H1 (cell line): Measurements from ENCODE around the gene RAP1B. TPM values are rescaled to one million over a fixed set of nuclear protein-coding genes. Genes with fewer than 3 reads are reported as not detected.

Source experiments
- CTCF ChIA-PET: fragments of 300-600 bp; sonication (Branson Sonifier 250); formaldehyde crosslinking; loops from one replicate; lab custom pipeline; 2021; ENCODE audit not compliant: partially characterized antibody; lab: Charles Lee
- POLR2A ChIA-PET: fragments of 300-600 bp; sonication (Branson Sonifier 250); formaldehyde crosslinking; loops from one replicate; lab custom pipeline; 2021; ENCODE audit warnings: inconsistent platforms; ENCODE audit not compliant: partially characterized antibody; lab: Charles Lee
- DNase-seq, 2 experiments: peaks; one replicate each; pipeline versions ENCODE4 v3.0.0 to v3.0.0-alpha.2; 2010 to 2022; ENCODE audit warnings: low spot score in 2 of 2, low read depth in 1 of 2, mixed read lengths in 1 of 2
- FAIRE-seq: peaks from 2 replicates; lab custom pipeline; 2011; peaks lifted over from hg19 to GRCh38; lab: Jason Lieb, UNC
- H2AFZ ChIP-seq: 2 replicates; pipeline ENCODE4 v1.8.1; 2012; ENCODE audit warnings: low read length, inconsistent platforms
- H2AK5ac ChIP-seq: 2 replicates; pipeline ENCODE4 v1.6.1; 2013; ENCODE audit warnings: low read depth, low read length
- H2BK120ac ChIP-seq: replicated peaks from 2 replicates; pipeline ENCODE3; 2013; ENCODE audit warnings: low read depth, low read length, inconsistent platforms
- H2BK12ac ChIP-seq: 2 replicates; pipeline ENCODE4 v1.6.1; 2013; ENCODE audit warnings: low read depth, low read length
- H2BK15ac ChIP-seq: 2 replicates; pipeline ENCODE4 v1.6.1; 2013; ENCODE audit warnings: low read length
- H2BK20ac ChIP-seq: 2 replicates; pipeline ENCODE4 v1.6.1; 2013; ENCODE audit warnings: low read length
- H2BK5ac ChIP-seq: 2 replicates; pipeline ENCODE4 v1.6.1; 2013; ENCODE audit warnings: low read depth, low read length
- H3K14ac ChIP-seq: 2 replicates; pipeline ENCODE4 v1.6.1; 2013; ENCODE audit warnings: inconsistent platforms; ENCODE audit not compliant: insufficient read length
- H3K18ac ChIP-seq: 2 replicates; pipeline ENCODE4 v1.6.1; 2013; ENCODE audit warnings: low read length; ENCODE audit errors: extremely low read depth
- H3K23ac ChIP-seq: 2 replicates; pipeline ENCODE4 v1.6.1; 2013; ENCODE audit warnings: inconsistent platforms; ENCODE audit not compliant: insufficient read length
- H3K23me2 ChIP-seq: 2 replicates; pipeline ENCODE4 v1.6.1; 2013; ENCODE audit warnings: low read depth, low read length
- H3K27ac ChIP-seq: 2 replicates; pipeline ENCODE4 v1.6.1; 2011; ENCODE audit warnings: low read depth, low read length, inconsistent platforms
- H3K27me3 ChIP-seq, 4 experiments: replicated peaks in 1 of 4; 1 replicate in 1 of 4; 2 replicates in 3 of 4; pipeline versions ENCODE4 v1.6.1 to v1.8.1; 2011 to 2013; ENCODE audit warnings: low read length in 3 of 4, mild to moderate bottlenecking in 3 of 4, inconsistent platforms in 2 of 4, mixed read lengths in 2 of 4, moderate library complexity in 1 of 4; ENCODE audit not compliant: control insufficient read depth in 3 of 4, insufficient read depth in 3 of 4; ENCODE audit errors: extremely low read depth in 1 of 4
- H3K36me3 ChIP-seq, 4 experiments: 2 replicates each; pipeline versions ENCODE4 v1.6.1 to v1.8.1; 2011 to 2013; ENCODE audit warnings: mild to moderate bottlenecking in 4 of 4, low read length in 3 of 4, moderate library complexity in 2 of 4, control low read depth in 1 of 4, inconsistent platforms in 1 of 4; ENCODE audit not compliant: insufficient read depth in 4 of 4, control insufficient read depth in 2 of 4
- H3K4ac ChIP-seq: replicated peaks from 2 replicates; pipeline ENCODE3; 2013; ENCODE audit warnings: low read length, low read depth, mixed read lengths, inconsistent platforms; ENCODE audit not compliant: insufficient read length
- H3K4me1 ChIP-seq, 4 experiments: replicated peaks in 1 of 4; 1 replicate in 1 of 4; 2 replicates in 3 of 4; pipeline versions ENCODE4 v1.6.1 to v1.8.1; 2011 to 2013; ENCODE audit warnings: low read length in 3 of 4, inconsistent platforms in 2 of 4, mixed read lengths in 1 of 4; ENCODE audit not compliant: insufficient read depth in 4 of 4, control insufficient read depth in 3 of 4
- H3K4me2 ChIP-seq, 2 experiments: 2 replicates each; pipeline versions ENCODE4 v1.6.1 to v1.8.1; 2011 to 2013; ENCODE audit warnings: low read depth in 2 of 2, low read length in 2 of 2, control low read depth in 1 of 2, inconsistent platforms in 1 of 2, mild to moderate bottlenecking in 1 of 2; ENCODE audit not compliant: insufficient read depth in 1 of 2
- H3K4me3 ChIP-seq, 4 experiments: fragments of 200-600, 300-600 bp in 1 of 4; sonication (generic), shearing (Covaris generic), sonication (Bioruptor Twin) in 1 of 4; 2 replicates each; pipeline versions ENCODE4 v1.5.1 to v1.8.1; 2011 to 2016; ENCODE audit warnings: low read length in 4 of 4, low read depth in 3 of 4, control low read depth in 2 of 4, inconsistent platforms in 2 of 4, mild to moderate bottlenecking in 2 of 4, mixed read lengths in 1 of 4, moderate library complexity in 1 of 4; ENCODE audit not compliant: insufficient read depth in 2 of 4; ENCODE audit errors: extremely low read depth in 1 of 4
- H3K56ac ChIP-seq: replicated peaks from 2 replicates; pipeline ENCODE3; 2013; ENCODE audit warnings: low read depth, mild to moderate bottlenecking, mixed read lengths, low read length, inconsistent platforms; ENCODE audit not compliant: insufficient read length
- H3K79me1 ChIP-seq: 2 replicates; pipeline ENCODE4 v1.6.1; 2013; ENCODE audit warnings: low read depth, low read length, control low read depth
- H3K79me2 ChIP-seq, 2 experiments: 2 replicates each; pipeline versions ENCODE4 v1.6.1 to v1.8.1; 2012 to 2013; ENCODE audit warnings: low read length in 2 of 2, mild to moderate bottlenecking in 2 of 2, inconsistent platforms in 1 of 2; ENCODE audit not compliant: insufficient read depth in 2 of 2, control insufficient read depth in 1 of 2
- H3K9ac ChIP-seq, 4 experiments: replicated peaks in 1 of 4; 1 replicate in 1 of 4; 2 replicates in 3 of 4; pipeline versions ENCODE4 v1.6.1 to v1.8.1; 2011 to 2013; ENCODE audit warnings: low read depth in 3 of 4, low read length in 3 of 4, control low read depth in 2 of 4, mild to moderate bottlenecking in 2 of 4, moderate library complexity in 2 of 4, inconsistent platforms in 1 of 4; ENCODE audit errors: extremely low read depth in 1 of 4
- H3K9me3 ChIP-seq, 2 experiments: 2 replicates each; pipeline versions ENCODE4 v1.6.1 to v1.8.1; 2012 to 2013; ENCODE audit warnings: mild to moderate bottlenecking in 2 of 2, moderate library complexity in 2 of 2, control low read depth in 1 of 2, inconsistent platforms in 1 of 2, low read depth in 1 of 2, low read length in 1 of 2, mixed read lengths in 1 of 2; ENCODE audit not compliant: insufficient read depth in 2 of 2
- H4K20me1 ChIP-seq, 2 experiments: replicated peaks in 1 of 2; 2 replicates each; pipeline versions ENCODE3 to v1.8.1; 2011 to 2013; ENCODE audit warnings: inconsistent platforms in 2 of 2, low read length in 2 of 2, mild to moderate bottlenecking in 1 of 2; ENCODE audit not compliant: insufficient read depth in 2 of 2, control insufficient read depth in 1 of 2
- H4K5ac ChIP-seq: 2 replicates; pipeline ENCODE4 v1.6.1; 2013; ENCODE audit warnings: low read length, low read depth, mixed read lengths, inconsistent platforms; ENCODE audit not compliant: insufficient read length
- H4K8ac ChIP-seq: 2 replicates; pipeline ENCODE4 v1.8.0; 2013; ENCODE audit warnings: mild to moderate bottlenecking, moderate library complexity, low read length, inconsistent platforms; ENCODE audit not compliant: insufficient read depth; ENCODE audit errors: extremely low read depth
- H4K91ac ChIP-seq: replicated peaks from 2 replicates; pipeline ENCODE3; 2013; ENCODE audit warnings: low read length, mixed read lengths, inconsistent platforms; ENCODE audit not compliant: insufficient read length
- RAD21 ChIP-seq, 2 experiments: IDR thresholded peaks in 1 of 2; conservative IDR thresholded peaks in 1 of 2; 2 replicates each; pipeline ENCODE4 v1.6.1; 2011; ENCODE audit warnings: low read depth in 2 of 2, low read length in 2 of 2, improper control_type of control experiment in 1 of 2, inconsistent platforms in 1 of 2, mild to moderate bottlenecking in 1 of 2, moderate library complexity in 1 of 2
- SP2 ChIP-seq: IDR thresholded peaks from 2 replicates; pipeline ENCODE4 v1.6.1; 2012; ENCODE audit warnings: mild to moderate bottlenecking, low read length, inconsistent platforms
- WGBS, 2 experiments: shearing (Covaris generic) in 1 of 2; methylation state at CpG; one replicate each; pipeline versions ENCODE4 v1.1.6 to v1.1.7; 2013 to 2015; ENCODE audit warnings: low lambda C conversion rate in 2 of 2, mixed read lengths in 2 of 2, inconsistent platforms in 1 of 2, low coverage in 1 of 2, missing lambda C conversion rate in 1 of 2; ENCODE audit not compliant: insufficient replicate concordance in 2 of 2, insufficient coverage in 1 of 2, insufficient read length in 1 of 2; ENCODE audit errors: extremely low coverage in 1 of 2, missing lambda C conversion rate in 1 of 2; 5-methylcytosine and 5-hydroxymethylcytosine counted together
- polyA plus RNA-seq, 7 experiments: library from polyadenylated mRNA; depleted of rRNA in 3 of 7; stranded (reverse) in 5 of 7; unstranded in 2 of 7; fragments of >200 nt in 5 of 7; fragments of 200-250 nt in 2 of 7; gene quantifications; 1 replicate in 5 of 7; 2 replicates in 1 of 7; 4 replicates in 1 of 7; pipeline versions ENCODE4 v1.2.1 to v1.2.3, GENCODE V29; 2011 to 2013; ENCODE audit warnings: missing spikeins in 2 of 7, mixed read lengths in 2 of 7
- small RNA-seq: library from polyadenylated mRNA; stranded (forward); fragments of <200 nt; extraction: miRNeasy Mini kit (QIAGEN cat#:217004); gene quantifications from one replicate; pipeline ENCODE3, GENCODE V24; 2013; ENCODE audit not compliant: insufficient read depth
- total RNA-seq: library from RNA; stranded (reverse); fragmentation: NEBNext Ultra II Directional; extraction: Animal tissue kit (Norgen Biotek cat#: 25700); gene quantifications from 2 replicates; pipeline ENCODE4 v1.2.1, GENCODE V29; 2021

RAP1B gene
- total and polyA plus RNA-seq, 2 of the 8 experiments (the other 6 are each of a cell fraction or from before 2014, with no cell fraction given) = 61.4 to 112 TPM

GRCh38 chr12:68699486-68699885 is 88.8 kb downstream of the RAP1B start:
- Histone ChIP-seq H2BK12ac (no peak overlapping the region), H3K9ac (no peak overlapping the region), H3K23me2 (no peaks in the 10 kb centered on the region), H2AFZ (no peak overlapping the region), H4K91ac (no peak overlapping the region), H3K36me3 (peaks cover 19 to 79% (median 58%) of the 10 kb centered on the region in 4 experiments), H3K4me1 (no peaks in the 10 kb centered on the region), H3K4me3 (no peak overlapping the region), H3K56ac (no peak overlapping the region), H2AK5ac (no peak overlapping the region), H2BK120ac (no peak overlapping the region), H3K27me3 (no peaks in the 10 kb centered on the region), H3K79me1 (no peaks in the 10 kb centered on the region), H3K23ac (no peak overlapping the region), H3K4ac (no peak overlapping the region), H3K9me3 (no peaks in the 10 kb centered on the region), H3K4me2 (no peak overlapping the region), H4K5ac (no peak overlapping the region), H4K8ac (no peak overlapping the region), H2BK5ac (no peak overlapping the region), H2BK20ac (no peak overlapping the region), H3K18ac (no peak overlapping the region), H3K27ac (no peak overlapping the region), H3K79me2 (no peaks in the 10 kb centered on the region), H2BK15ac (no peak overlapping the region), H3K14ac (no peak overlapping the region), H4K20me1 (no peaks in the 10 kb centered on the region)
- WGBS, 2 experiments = 96% methylated on average over 1 of the region's 1 CpG; no CpG with 5 or more reads in 1 of the 2 experiments
- ChIA-PET CTCF (no interaction called here), POLR2A (interaction anchor here (1.0 kb wide), 1 partner anchor 11 kb away, joined by 3 read pairs; no protein-coding TSS in a partner anchor)
- FAIRE-seq (no peak), DNase-seq (no peak)
- TF ChIP-seq RAD21 (IDR thresholded peaks at IDR 0.05 in 1 of 2, conservative IDR thresholded peaks at IDR 0.05 in 1 of 2; ENCODE audit: low read depth in 2 of 2, low read length in 2 of 2) (no peak), SP2 (no peak)

Small RNA genes lying within 50 kb of the gene (small RNA-seq; reads per million reads assigned to genes)
- not detected for gene RF00017
- gene SNORA70G = not detected

Other genes with a start within 250 kb of the RAP1B start
- 139 and 141 TPM in 2 replicates for gene NUP107, start 76.1 kb downstream of the RAP1B start, total RNA-seq
- gene NUP107, start 76.1 kb downstream of the RAP1B start, polyA plus RNA-seq (2011; rRNA removed) = 32.0 and 46.1 TPM in 2 replicates
- gene SLC35E3, start 135.3 kb downstream of the RAP1B start, total RNA-seq = 10.0 and 12.9 TPM in 2 replicates
- 9.7 and 10.9 TPM in 2 replicates for gene SLC35E3, start 135.3 kb downstream of the RAP1B start, polyA plus RNA-seq (2011; rRNA removed)
- gene MDM2, start 197.3 kb downstream of the RAP1B start, total RNA-seq = 115 and 134 TPM in 2 replicates
- gene MDM2, start 197.3 kb downstream of the RAP1B start, polyA plus RNA-seq (2011; rRNA removed) = 15.1 and 16.3 TPM in 2 replicates